WTC11 (cell line): ENCODE data around the gene ANKIB1. TPM values are rescaled to one million over a fixed set of nuclear protein-coding genes. Genes with fewer than 3 reads are reported as not detected.

Experiments used
- ATAC-seq: fragments of 200-7000 bp; cut with Tn5 transposase; 2 replicates; pipeline ENCODE4 v1.10.0; 2021; ENCODE audit warnings: mild to moderate bottlenecking, moderate library complexity
- CTCF ChIA-PET: fragments of 300-600 bp; sonication (Branson Sonifier 250); formaldehyde crosslinking; loops from one replicate; lab custom pipeline; 2021; ENCODE audit warnings: antibody characterized with exemption; lab: Charles Lee
- POLR2A ChIA-PET: fragments of 350-600 bp; sonication (Branson Sonifier 250); formaldehyde crosslinking; loops from one replicate; lab custom pipeline; 2021; ENCODE audit warnings: antibody characterized with exemption; lab: Charles Lee
- DNase-seq: peaks from one replicate; pipeline ENCODE4 v3.0.0; 2021; ENCODE audit warnings: low spot score
- H3K27ac Mint-ChIP-seq: 2 replicates; pipeline ENCODE4 v1.8.0; 2021; ENCODE audit warnings: mixed read lengths
- H3K27me3 Mint-ChIP-seq: 2 replicates; pipeline ENCODE4 v1.8.0; 2021; ENCODE audit warnings: low read depth, mild to moderate bottlenecking, moderate library complexity, mixed read lengths
- H3K36me3 Mint-ChIP-seq: 2 replicates; pipeline ENCODE4 v1.8.0; 2021; ENCODE audit warnings: mixed read lengths
- H3K4me1 Mint-ChIP-seq: 2 replicates; pipeline ENCODE4 v1.8.0; 2022; ENCODE audit warnings: mixed read lengths
- H3K4me3 Mint-ChIP-seq: 2 replicates; pipeline ENCODE4 v1.8.0; 2021; ENCODE audit warnings: mild to moderate bottlenecking, moderate library complexity, mixed read lengths
- H3K9me3 Mint-ChIP-seq: 2 replicates; pipeline ENCODE4 v1.8.0; 2021; ENCODE audit warnings: mixed read lengths
- ATF1 ChIP-seq: sonication (generic); formaldehyde crosslinking; IDR thresholded peaks from 2 replicates; pipeline ENCODE4 v1.8.1; 2023; ENCODE audit warnings: mild to moderate bottlenecking, moderate library complexity, missing genetic modification reagents
- ELF4 ChIP-seq: sonication (generic); formaldehyde crosslinking; IDR thresholded peaks from 2 replicates; pipeline ENCODE4 v1.8.1; 2022; ENCODE audit warnings: low read depth, mild to moderate bottlenecking, moderate library complexity, missing genetic modification reagents
- FOXK1 ChIP-seq: sonication (generic); formaldehyde crosslinking; IDR thresholded peaks from 2 replicates; pipeline ENCODE4 v1.8.0; 2022; ENCODE audit warnings: mild to moderate bottlenecking, moderate library complexity, missing genetic modification reagents
- NFATC4 ChIP-seq: fragments of 250-450 bp; sonication (Bioruptor Pico); IDR thresholded peaks from 2 replicates; pipeline ENCODE4 v1.9.0; 2021; ENCODE audit warnings: mild to moderate bottlenecking
- NR1H2 ChIP-seq: sonication (generic); formaldehyde crosslinking; IDR thresholded peaks from 2 replicates; pipeline ENCODE4 v1.9.0; 2021; ENCODE audit warnings: mild to moderate bottlenecking, moderate library complexity, missing genetic modification reagents
- NR2C2 ChIP-seq: sonication (generic); formaldehyde crosslinking; IDR thresholded peaks from 2 replicates; pipeline ENCODE4 v1.8.0; 2022; ENCODE audit warnings: mild to moderate bottlenecking, missing genetic modification reagents
- OVOL2 ChIP-seq: fragments of 250-450 bp; sonication (Bioruptor Pico); IDR thresholded peaks from 2 replicates; pipeline ENCODE4 v1.9.0; 2021; ENCODE audit warnings: mild to moderate bottlenecking, borderline replicate concordance
- ZNF396 ChIP-seq: fragments of 250-450 bp; sonication (Bioruptor Pico); IDR thresholded peaks from 2 replicates; pipeline ENCODE4 v1.8.0; 2021; ENCODE audit warnings: mild to moderate bottlenecking, moderate library complexity, borderline replicate concordance
- total RNA-seq: library from RNA; stranded (reverse); gene quantifications from 3 replicates; pipeline ENCODE4 v1.2.3, GENCODE V29; 2021
- TF ChIP-seq, protein P1 (sequence below): sonication (generic); formaldehyde crosslinking; IDR thresholded peaks from 2 replicates; pipeline ENCODE4 v1.8.1; 2023; ENCODE audit warnings: mild to moderate bottlenecking, missing genetic modification reagents, borderline replicate concordance
- TF ChIP-seq, protein P2 (sequence below): sonication (generic); formaldehyde crosslinking; IDR thresholded peaks from 2 replicates; pipeline ENCODE4 v1.8.0; 2023; ENCODE audit warnings: missing genetic modification reagents
- TF ChIP-seq, protein P3 (sequence below): sonication (generic); formaldehyde crosslinking; IDR thresholded peaks from 2 replicates; pipeline ENCODE4 v1.8.1; 2022; ENCODE audit warnings: missing genetic modification reagents, borderline replicate concordance
- TF ChIP-seq, protein P4 (sequence below): sonication (generic); formaldehyde crosslinking; IDR thresholded peaks from 2 replicates; pipeline ENCODE4 v1.8.1; 2022; ENCODE audit warnings: low read depth, missing genetic modification reagents, borderline replicate concordance
- TF ChIP-seq, protein P5 (sequence below): fragments of 250-450 bp; sonication (Bioruptor Pico); conservative IDR thresholded peaks from 2 replicates; pipeline ENCODE4 v1.9.0; 2021; ENCODE audit warnings: mild to moderate bottlenecking
- TF ChIP-seq, protein P6 (sequence below): fragments of 250-450 bp; sonication (Bioruptor Pico); IDR thresholded peaks from 2 replicates; pipeline ENCODE4 v2.1.2; 2022; ENCODE audit warnings: mild to moderate bottlenecking, moderate library complexity

ANKIB1 gene
- total RNA-seq, 1 experiment from 2014 or later = 38.5 TPM

DNA sequence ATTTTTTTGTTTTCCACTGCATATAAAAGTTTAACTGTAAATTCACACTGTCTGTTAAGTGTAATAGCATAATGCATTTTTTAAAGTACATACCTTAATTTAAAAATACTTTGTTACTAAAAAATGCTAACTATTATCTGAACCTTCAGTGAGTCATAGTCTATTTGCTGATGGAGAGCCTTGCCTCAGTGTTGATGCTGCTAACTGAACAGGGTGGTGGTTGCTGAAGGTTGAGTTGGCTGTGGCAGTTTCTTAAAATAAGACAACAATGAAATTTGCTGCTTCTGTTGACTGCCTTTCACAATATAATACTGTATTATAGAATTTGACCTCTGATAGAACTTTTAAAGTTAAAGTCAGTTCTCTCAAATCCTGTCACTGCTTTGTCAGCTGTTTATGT, 129.2 kb downstream of the ANKIB1 start (continued):
- TF ChIP-seq, protein P1, sequence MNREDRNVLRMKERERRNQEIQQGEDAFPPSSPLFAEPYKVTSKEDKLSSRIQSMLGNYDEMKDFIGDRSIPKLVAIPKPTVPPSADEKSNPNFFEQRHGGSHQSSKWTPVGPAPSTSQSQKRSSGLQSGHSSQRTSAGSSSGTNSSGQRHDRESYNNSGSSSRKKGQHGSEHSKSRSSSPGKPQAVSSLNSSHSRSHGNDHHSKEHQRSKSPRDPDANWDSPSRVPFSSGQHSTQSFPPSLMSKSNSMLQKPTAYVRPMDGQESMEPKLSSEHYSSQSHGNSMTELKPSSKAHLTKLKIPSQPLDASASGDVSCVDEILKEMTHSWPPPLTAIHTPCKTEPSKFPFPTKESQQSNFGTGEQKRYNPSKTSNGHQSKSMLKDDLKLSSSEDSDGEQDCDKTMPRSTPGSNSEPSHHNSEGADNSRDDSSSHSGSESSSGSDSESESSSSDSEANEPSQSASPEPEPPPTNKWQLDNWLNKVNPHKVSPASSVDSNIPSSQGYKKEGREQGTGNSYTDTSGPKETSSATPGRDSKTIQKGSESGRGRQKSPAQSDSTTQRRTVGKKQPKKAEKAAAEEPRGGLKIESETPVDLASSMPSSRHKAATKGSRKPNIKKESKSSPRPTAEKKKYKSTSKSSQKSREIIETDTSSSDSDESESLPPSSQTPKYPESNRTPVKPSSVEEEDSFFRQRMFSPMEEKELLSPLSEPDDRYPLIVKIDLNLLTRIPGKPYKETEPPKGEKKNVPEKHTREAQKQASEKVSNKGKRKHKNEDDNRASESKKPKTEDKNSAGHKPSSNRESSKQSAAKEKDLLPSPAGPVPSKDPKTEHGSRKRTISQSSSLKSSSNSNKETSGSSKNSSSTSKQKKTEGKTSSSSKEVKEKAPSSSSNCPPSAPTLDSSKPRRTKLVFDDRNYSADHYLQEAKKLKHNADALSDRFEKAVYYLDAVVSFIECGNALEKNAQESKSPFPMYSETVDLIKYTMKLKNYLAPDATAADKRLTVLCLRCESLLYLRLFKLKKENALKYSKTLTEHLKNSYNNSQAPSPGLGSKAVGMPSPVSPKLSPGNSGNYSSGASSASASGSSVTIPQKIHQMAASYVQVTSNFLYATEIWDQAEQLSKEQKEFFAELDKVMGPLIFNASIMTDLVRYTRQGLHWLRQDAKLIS (CRISPR knock-in tag) = no peak
- TF ChIP-seq NR2C2 (CRISPR knock-in tag) = no peak
- TF ChIP-seq, protein P2, sequence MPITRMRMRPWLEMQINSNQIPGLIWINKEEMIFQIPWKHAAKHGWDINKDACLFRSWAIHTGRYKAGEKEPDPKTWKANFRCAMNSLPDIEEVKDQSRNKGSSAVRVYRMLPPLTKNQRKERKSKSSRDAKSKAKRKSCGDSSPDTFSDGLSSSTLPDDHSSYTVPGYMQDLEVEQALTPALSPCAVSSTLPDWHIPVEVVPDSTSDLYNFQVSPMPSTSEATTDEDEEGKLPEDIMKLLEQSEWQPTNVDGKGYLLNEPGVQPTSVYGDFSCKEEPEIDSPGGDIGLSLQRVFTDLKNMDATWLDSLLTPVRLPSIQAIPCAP (CRISPR knock-in tag) = no peak
- no peak for TF ChIP-seq NFATC4
- TF ChIP-seq, protein P3, sequence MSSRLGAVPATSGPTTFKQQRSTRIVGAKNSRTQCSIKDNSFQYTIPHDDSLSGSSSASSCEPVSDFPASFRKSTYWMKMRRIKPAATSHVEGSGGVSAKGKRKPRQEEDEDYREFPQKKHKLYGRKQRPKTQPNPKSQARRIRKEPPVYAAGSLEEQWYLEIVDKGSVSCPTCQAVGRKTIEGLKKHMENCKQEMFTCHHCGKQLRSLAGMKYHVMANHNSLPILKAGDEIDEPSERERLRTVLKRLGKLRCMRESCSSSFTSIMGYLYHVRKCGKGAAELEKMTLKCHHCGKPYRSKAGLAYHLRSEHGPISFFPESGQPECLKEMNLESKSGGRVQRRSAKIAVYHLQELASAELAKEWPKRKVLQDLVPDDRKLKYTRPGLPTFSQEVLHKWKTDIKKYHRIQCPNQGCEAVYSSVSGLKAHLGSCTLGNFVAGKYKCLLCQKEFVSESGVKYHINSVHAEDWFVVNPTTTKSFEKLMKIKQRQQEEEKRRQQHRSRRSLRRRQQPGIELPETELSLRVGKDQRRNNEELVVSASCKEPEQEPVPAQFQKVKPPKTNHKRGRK (CRISPR knock-in tag) = no peak
- TF ChIP-seq ATF1 = no peak
- TF ChIP-seq, protein P4, sequence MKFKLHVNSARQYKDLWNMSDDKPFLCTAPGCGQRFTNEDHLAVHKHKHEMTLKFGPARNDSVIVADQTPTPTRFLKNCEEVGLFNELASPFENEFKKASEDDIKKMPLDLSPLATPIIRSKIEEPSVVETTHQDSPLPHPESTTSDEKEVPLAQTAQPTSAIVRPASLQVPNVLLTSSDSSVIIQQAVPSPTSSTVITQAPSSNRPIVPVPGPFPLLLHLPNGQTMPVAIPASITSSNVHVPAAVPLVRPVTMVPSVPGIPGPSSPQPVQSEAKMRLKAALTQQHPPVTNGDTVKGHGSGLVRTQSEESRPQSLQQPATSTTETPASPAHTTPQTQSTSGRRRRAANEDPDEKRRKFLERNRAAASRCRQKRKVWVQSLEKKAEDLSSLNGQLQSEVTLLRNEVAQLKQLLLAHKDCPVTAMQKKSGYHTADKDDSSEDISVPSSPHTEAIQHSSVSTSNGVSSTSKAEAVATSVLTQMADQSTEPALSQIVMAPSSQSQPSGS (CRISPR knock-in tag) = no peak
- no peak for TF ChIP-seq OVOL2 (CRISPR knock-in tag)
- TF ChIP-seq, protein P5, sequence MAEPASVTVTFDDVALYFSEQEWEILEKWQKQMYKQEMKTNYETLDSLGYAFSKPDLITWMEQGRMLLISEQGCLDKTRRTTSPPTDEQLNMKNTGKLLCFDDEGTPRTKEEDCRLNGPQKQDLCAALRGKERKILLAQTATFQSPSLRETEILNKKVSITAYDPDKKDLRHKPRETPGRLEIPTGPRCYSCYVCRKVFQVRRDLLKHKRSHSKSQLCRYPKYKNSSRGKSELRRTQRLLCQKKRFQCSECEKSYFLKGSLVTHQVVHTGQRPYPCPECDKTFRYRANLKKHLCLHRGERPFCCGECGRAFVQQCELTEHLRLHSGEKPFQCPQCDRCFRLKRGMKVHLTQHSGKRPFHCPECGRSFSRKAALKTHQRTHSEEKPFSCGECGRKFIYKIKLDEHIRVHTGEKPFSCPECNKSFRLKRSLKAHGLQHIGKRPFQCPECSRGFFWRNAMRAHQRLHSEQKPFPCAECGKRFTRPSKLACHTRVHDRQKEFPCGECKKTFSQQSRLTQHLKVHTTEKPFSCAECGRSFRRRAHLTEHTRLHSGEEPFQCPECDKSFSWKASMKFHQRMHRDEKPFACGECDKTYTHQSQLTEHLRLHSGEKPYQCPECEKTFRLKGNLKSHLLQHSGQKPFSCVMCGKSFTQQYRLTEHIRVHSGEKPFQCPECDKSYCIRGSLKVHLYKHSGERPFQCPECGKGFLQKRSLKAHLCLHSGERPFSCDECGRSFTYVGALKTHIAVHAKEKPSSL (CRISPR knock-in tag) = no peak
- TF ChIP-seq, protein P6, sequence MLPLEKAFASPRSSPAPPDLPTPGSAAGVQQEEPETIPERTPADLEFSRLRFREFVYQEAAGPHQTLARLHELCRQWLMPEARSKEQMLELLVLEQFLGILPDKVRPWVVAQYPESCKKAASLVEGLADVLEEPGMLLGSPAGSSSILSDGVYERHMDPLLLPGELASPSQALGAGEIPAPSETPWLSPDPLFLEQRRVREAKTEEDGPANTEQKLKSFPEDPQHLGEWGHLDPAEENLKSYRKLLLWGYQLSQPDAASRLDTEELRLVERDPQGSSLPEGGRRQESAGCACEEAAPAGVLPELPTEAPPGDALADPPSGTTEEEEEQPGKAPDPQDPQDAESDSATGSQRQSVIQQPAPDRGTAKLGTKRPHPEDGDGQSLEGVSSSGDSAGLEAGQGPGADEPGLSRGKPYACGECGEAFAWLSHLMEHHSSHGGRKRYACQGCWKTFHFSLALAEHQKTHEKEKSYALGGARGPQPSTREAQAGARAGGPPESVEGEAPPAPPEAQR = no peak
- no peak for TF ChIP-seq FOXK1 (CRISPR knock-in tag)

DNA sequence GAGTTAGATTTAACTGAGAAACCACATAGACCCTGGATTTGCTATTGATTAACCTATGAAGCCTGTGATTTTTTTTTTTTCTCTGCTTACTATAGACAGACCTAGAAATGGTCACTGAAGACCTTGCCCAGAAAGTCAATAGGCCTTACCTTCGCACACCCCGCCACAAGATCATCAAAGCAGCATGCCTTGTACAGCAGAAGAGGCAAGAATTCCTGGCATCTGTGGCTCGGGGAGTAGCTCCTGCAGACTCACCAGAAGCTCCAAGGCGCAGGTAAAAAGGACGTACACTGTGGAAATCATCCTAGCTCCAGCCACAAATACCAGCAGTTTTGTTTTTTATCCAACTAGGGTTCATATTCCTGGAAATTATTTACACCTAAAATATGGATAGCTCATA, 145.3 kb downstream of the ANKIB1 start:
- ATAC-seq (no peak), DNase-seq (no peak)
- TF ChIP-seq ELF4 (CRISPR knock-in tag) (no peak), NR1H2 (CRISPR knock-in tag) (no peak), ZNF396 (CRISPR knock-in tag) (no peak)
- TF ChIP-seq, protein P4 (CRISPR knock-in tag) = no peak
- ChIA-PET POLR2A (no interaction called here), CTCF (no interaction called here)
- no peaks in the 10 kb centered on the region for H3K27me3 Mint-ChIP-seq
- H3K4me3 Mint-ChIP-seq = no peak overlapping the region
- H3K9me3 Mint-ChIP-seq = no peaks in the 10 kb centered on the region
- H3K27ac Mint-ChIP-seq = no peak overlapping the region
- peaks cover 4% of the 10 kb centered on the region for H3K36me3 Mint-ChIP-seq
- H3K4me1 Mint-ChIP-seq = no peaks in the 10 kb centered on the region
